Colonic mucosa (tissue), 4 donors: ENCODE results near the gene GPATCH2L. TPM values are rescaled to one million over a fixed set of nuclear protein-coding genes. Genes with fewer than 3 reads are reported as not detected.

Experiments used
- DNase-seq: peaks from one replicate; pipeline ENCODE4 v3.0.0-alpha.2; 2020
- H3K27ac ChIP-seq: fragments of 200-600 bp; one replicate; pipeline ENCODE4 v1.8.0; 2021
- H3K27me3 ChIP-seq: fragments of 200-600 bp; one replicate; pipeline ENCODE4 v1.8.0; 2021
- H3K36me3 ChIP-seq: fragments of 200-600 bp; one replicate; pipeline ENCODE4 v1.8.0; 2021
- H3K4me1 ChIP-seq: fragments of 200-600 bp; one replicate; pipeline ENCODE4 v1.8.0; 2021; ENCODE audit warnings: mild to moderate bottlenecking
- H3K4me3 ChIP-seq: fragments of 200-600 bp; one replicate; pipeline ENCODE4 v1.8.0; 2021
- H3K9ac ChIP-seq, 2 donors: one replicate each; pipeline ENCODE4 v1.7.0; 2013; ENCODE audit warnings: control low read depth in 2 of 2, low read depth in 2 of 2, low read length in 2 of 2
- H3K9me3 ChIP-seq: fragments of 200-600 bp; one replicate; pipeline ENCODE4 v1.8.0; 2021
- intact Hi-C: fragments of 100-400 bp; cut with DNase I; formaldehyde crosslinking; loops from one replicate; pipeline ENCODE4 v1.14.1; 2022
- total RNA-seq, 2 donors: library from RNA; stranded (reverse); fragmentation: NEBNext Ultra II Directional in 1 of 2; extraction: Animal tissue kit (Norgen Biotek cat#: 25700) in 1 of 2; gene quantifications; one replicate each; pipeline ENCODE4 v1.2.1, GENCODE V29; 2021
- TF ChIP-seq, protein P1 (sequence below): fragments of 200-600 bp; IDR thresholded peaks from one replicate; pipeline ENCODE4 v1.8.0; 2022; ENCODE audit warnings: antibody characterized with exemption, mild to moderate bottlenecking
- donor health status: healthy.
- donor health status: DM: no; HTN: no; CAD: no.
- donor health status: DM: no; HTN: no; CAD: no.

GPATCH2L gene
- total RNA-seq, 2 donors from 2014 or later, result 33.7 to 34.7 TPM

DNA sequence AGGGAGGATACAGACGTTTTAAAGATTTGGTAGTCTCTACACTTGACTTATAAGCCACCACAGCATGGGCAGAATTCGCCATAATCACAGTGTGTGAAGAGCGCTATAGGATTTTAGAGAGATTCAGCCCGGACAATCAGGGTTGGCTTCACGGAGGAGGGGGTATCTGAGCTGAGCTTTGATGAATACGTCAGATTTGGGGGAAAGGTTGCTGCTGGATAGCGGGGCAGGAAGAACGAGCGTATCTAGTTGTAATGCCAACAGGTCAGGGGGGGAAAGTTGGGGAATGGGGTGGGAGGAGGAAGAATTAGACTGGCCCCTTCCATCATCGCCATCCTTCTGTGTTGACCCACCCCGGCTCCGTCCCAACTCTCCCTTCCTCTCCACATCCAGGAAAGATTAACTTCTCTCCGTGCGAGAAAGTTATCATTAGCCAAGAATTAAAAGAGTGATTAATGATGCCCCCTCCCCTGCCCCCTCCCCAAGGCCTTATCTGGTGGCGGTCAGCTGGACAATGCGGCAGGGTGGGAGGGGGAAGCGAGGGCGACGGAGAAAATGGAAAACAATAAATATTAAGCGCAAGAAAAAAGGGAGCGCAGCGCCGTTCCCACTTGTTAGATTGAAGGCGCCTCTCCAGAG is 13.5 kb upstream of the GPATCH2L start:
- Histone ChIP-seq H3K36me3 (no peaks in the 10 kb centered on the region), H3K4me3 (no peak overlapping the region), H3K9ac (no peak overlapping the region), H3K4me1 (no peaks in the 10 kb centered on the region), H3K9me3 (no peaks in the 10 kb centered on the region), H3K27ac (no peak overlapping the region), H3K27me3 (peaks cover 24% of the 10 kb centered on the region)
- no peak for DNase-seq
- intact Hi-C loops, result no loop called here
- TF ChIP-seq, protein P1, sequence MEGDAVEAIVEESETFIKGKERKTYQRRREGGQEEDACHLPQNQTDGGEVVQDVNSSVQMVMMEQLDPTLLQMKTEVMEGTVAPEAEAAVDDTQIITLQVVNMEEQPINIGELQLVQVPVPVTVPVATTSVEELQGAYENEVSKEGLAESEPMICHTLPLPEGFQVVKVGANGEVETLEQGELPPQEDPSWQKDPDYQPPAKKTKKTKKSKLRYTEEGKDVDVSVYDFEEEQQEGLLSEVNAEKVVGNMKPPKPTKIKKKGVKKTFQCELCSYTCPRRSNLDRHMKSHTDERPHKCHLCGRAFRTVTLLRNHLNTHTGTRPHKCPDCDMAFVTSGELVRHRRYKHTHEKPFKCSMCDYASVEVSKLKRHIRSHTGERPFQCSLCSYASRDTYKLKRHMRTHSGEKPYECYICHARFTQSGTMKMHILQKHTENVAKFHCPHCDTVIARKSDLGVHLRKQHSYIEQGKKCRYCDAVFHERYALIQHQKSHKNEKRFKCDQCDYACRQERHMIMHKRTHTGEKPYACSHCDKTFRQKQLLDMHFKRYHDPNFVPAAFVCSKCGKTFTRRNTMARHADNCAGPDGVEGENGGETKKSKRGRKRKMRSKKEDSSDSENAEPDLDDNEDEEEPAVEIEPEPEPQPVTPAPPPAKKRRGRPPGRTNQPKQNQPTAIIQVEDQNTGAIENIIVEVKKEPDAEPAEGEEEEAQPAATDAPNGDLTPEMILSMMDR, result no peak

DNA sequence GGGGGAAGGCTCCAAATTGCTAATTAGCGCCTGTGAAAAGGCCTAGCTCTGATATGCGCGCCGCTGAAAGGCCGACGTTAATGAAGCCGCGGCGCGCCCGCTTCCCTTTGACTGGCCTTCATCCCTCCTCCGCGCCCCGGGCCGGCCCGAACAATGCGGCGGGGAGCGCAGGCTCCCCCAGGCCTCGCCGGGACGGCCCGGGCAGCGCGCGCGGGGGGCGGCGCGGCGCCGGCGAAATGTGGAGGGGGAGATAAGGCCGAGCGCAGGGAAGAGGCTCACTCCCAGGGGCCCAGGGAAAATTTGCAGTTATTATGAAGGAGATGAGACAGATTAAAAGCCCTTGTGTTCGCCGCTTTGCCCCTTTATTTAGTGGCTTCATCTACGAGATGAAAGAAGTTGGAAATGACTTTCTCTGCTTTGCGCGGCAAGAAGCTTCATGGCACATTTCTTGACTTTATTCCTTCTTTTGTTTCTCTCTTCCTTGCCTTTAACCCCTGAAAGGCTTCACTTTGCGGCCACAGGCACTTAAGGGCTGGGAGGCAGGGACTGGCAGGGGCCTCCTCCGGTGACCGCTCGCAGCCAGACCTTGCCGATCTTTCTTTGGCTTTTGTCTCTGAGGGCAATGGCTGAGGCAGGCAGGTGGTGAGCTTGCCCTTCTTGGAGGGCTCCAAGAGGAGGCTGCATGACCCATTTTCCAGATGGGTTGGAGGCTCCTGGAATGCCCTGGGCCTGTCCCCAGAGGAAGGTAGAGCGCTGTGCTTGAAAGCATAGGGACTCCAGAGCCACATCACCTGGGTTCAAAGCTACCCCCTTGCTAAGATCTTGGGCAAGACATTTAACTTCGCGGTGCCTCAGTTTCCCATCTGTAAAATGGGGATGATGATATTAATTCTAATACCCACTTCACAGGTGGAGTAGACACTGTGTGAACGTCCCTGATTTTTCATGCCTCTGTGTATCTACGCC is 12.7 kb upstream of the GPATCH2L start:
- Histone ChIP-seq H3K9me3 (no peaks in the 10 kb centered on the region), H3K4me1 (no peaks in the 10 kb centered on the region), H3K9ac (no peak overlapping the region), H3K27me3 (peaks cover 24% of the 10 kb centered on the region), H3K36me3 (no peaks in the 10 kb centered on the region), H3K27ac (no peak overlapping the region), H3K4me3 (no peak overlapping the region)
- no peak for DNase-seq
- intact Hi-C loops, result no loop called here
- TF ChIP-seq, protein P1, result no peak

DNA sequence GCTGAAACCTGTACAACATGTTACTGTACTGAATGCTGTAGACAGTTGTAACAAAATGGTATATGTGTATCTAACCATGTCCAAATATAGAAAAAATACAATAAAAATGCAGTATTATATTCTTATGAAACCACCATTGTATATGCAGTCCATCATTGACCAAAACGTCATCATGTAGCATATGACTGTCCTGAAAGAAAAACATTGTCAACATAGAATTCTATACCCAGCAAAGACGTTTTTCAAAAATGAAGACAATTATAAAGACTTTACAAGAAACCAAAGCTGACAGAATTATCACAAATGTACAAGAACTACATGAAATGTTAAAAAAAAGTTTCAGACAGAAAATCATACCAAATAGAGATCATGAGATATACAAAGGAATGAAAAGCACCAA is 8.1 kb upstream of the GPATCH2L start:
- H3K9me3 ChIP-seq, result no peaks in the 10 kb centered on the region
- H3K4me1 ChIP-seq, result no peaks in the 10 kb centered on the region
- no peak overlapping the region for H3K27ac ChIP-seq
- no peaks in the 10 kb centered on the region for H3K36me3 ChIP-seq
- no peak overlapping the region for H3K9ac ChIP-seq
- intact Hi-C loops, result no loop called here
- TF ChIP-seq, protein P1, result no peak
- peaks cover 15% of the 10 kb centered on the region for H3K27me3 ChIP-seq
- DNase-seq, result no peak
- no peak overlapping the region for H3K4me3 ChIP-seq

DNA sequence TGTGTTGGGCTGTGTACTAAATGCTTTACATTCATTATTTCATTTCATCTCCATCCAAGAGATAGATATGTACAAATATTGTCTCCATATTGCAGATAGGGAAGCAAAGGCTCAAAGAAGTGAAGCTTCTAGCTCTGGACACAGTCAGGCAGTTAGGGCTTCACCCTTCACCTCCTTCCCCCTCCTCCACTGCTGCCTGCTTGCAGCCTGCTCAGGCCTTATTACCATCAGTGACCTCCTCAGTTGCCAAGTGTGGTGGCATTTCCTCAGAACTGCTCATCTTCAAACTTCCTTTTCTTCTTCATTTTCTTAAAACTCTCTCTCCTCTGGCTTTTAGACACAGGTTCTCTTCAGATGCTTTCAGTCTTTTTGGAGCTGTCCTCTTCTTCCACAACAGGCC is 4.7 kb upstream of the GPATCH2L start:
- Histone ChIP-seq H3K4me3 (no peak overlapping the region), H3K27ac (no peak overlapping the region), H3K9ac (no peak overlapping the region), H3K9me3 (no peaks in the 10 kb centered on the region), H3K27me3 (no peaks in the 10 kb centered on the region), H3K4me1 (no peaks in the 10 kb centered on the region), H3K36me3 (no peaks in the 10 kb centered on the region)
- intact Hi-C loops, result no loop called here
- DNase-seq, result no peak
- TF ChIP-seq, protein P1, result no peak

DNA sequence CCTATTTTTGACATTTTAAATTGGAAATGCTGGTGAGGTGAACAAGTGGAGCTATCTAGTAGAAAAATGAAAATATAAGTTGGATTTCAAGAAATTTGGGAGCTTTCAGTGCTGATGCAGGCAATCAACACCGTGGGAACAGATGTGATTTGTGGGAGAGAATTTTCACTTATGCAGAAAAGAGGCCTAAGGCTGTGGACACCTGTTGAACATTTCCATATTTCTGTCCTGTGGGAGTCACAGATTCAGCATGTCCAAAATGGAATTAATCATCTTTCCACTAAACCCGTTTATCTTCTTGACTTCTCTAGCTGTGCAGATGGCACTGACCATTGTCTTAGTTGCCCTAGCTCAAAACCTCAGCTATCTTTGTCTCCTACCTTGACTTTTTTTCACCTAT is 2.5 kb upstream of the GPATCH2L start:
- Histone ChIP-seq H3K36me3 (no peaks in the 10 kb centered on the region), H3K9me3 (no peaks in the 10 kb centered on the region), H3K4me1 (no peaks in the 10 kb centered on the region), H3K9ac (no peak overlapping the region), H3K27me3 (no peaks in the 10 kb centered on the region), H3K4me3 (no peak overlapping the region), H3K27ac (no peak overlapping the region)
- TF ChIP-seq, protein P1, result no peak
- intact Hi-C loops, result no loop called here
- no peak for DNase-seq
